ENCODE measurements around the gene KRTAP2-4.
"Not testable (repeated sequence)": the region's sequence is repeated elsewhere in the genome, so short reads cannot be mapped to it uniquely, and the experiment has no call there.

KRTAP2-4 gene

GRCh38 chr17:41071606-41072360 is 6.1 kb upstream of the KRTAP2-4 start:
- no peak for DNase-seq

- no peak for DNase-seq
Measured at GRCh38 chr17:41069031-41069430, 3.4 kb upstream of the KRTAP2-4 start.

GRCh38 chr17:41067281-41067680 is 1.6 kb upstream of the KRTAP2-4 start:
- no peak for DNase-seq

GRCh38 chr17:41065016-41065689 is 526 bp downstream of the KRTAP2-4 start:
- not testable (repeated sequence) for DNase-seq

- DNase-seq, result no peak
Measured at GRCh38 chr17:41064301-41064700, 1.4 kb downstream of the KRTAP2-4 start.

GRCh38 chr17:41063449-41063848 is 2.2 kb downstream of the KRTAP2-4 start:
- DNase-seq, result no peak

- DNase-seq, result no peak
Measured at GRCh38 chr17:41061964-41062363, 3.7 kb downstream of the KRTAP2-4 start.

GRCh38 chr17:41060052-41060604 is 5.6 kb downstream of the KRTAP2-4 start, which contains the start of gene KRTAP2-3:
Gene KRTAP2-3 (minus strand): TSS chr17:41060114. CDS start chr17:41060050, 64 bp downstream.
- DNase-seq, result no peak

GRCh38 chr17:41059276-41060051 is 6.2 kb downstream of the KRTAP2-4 start:
- DNase-seq, result not testable (repeated sequence)

GRCh38 chr17:41058741-41059140 is 6.9 kb downstream of the KRTAP2-4 start:
- DNase-seq, result no peak

GRCh38 chr17:41057547-41057946 is 8.1 kb downstream of the KRTAP2-4 start:
- DNase-seq, result no peak

- DNase-seq, result not testable (repeated sequence)
Measured at GRCh38 chr17:41055130-41055529, 10.5 kb downstream of the KRTAP2-4 start, which contains the start of gene KRTAP2-2. Gene KRTAP2-2 (minus strand): TSS chr17:41055230. CDS start chr17:41055211, 19 bp downstream.

- not testable (repeated sequence) for DNase-seq
Measured at GRCh38 chr17:41054556-41054955, 11.1 kb downstream of the KRTAP2-4 start.

GRCh38 chr17:41054025-41054424 is 11.7 kb downstream of the KRTAP2-4 start:
- no peak for DNase-seq

- no peak for DNase-seq
Measured at GRCh38 chr17:41052566-41052965, 13.1 kb downstream of the KRTAP2-4 start.

GRCh38 chr17:41049110-41049509 is 16.6 kb downstream of the KRTAP2-4 start:
- no peak for DNase-seq

GRCh38 chr17:41048441-41048840 is 17.2 kb downstream of the KRTAP2-4 start:
- DNase-seq, result no peak

- DNase-seq, result not testable (repeated sequence)
Measured at GRCh38 chr17:41046735-41047465, 18.8 kb downstream of the KRTAP2-4 start, which contains the start of gene KRTAP2-1. Gene KRTAP2-1 (minus strand): TSS chr17:41047316. CDS start chr17:41047267, 49 bp downstream.

GRCh38 chr17:41042953-41043352 is 22.7 kb downstream of the KRTAP2-4 start:
- DNase-seq, result no peak

- DNase-seq, result not testable (repeated sequence)
Measured at GRCh38 chr17:41040783-41041571, 24.7 kb downstream of the KRTAP2-4 start, which contains the start of gene KRTAP1-1. Gene KRTAP1-1 (minus strand): TSS chr17:41041450. CDS start chr17:41041397, 53 bp downstream.

GRCh38 chr17:41037853-41038350 is 27.8 kb downstream of the KRTAP2-4 start:
- DNase-seq, result no peak
